PC-3 (cell line): ENCODE measurements around the gene AOAH. TPM values are rescaled to one million over a fixed set of nuclear protein-coding genes. Genes with fewer than 3 reads are reported as not detected.
A peak's percentile ranks its signal among the peaks of the same experiment; 100 is the strongest.

Source experiments
- ATAC-seq: fragments of 200-7000 bp; cut with Tn5 transposase; 2 replicates; pipeline ENCODE4 v1.9.1; 2020; ENCODE audit warnings: mild to moderate bottlenecking, moderate library complexity
- BruUV-seq: library from RNA; stranded (reverse); fragments of 400-500 nt; replicated peaks from 2 replicates; lab custom pipeline; 2021; lab: Mats Ljungman, UMichigan
- CTCF ChIA-PET: fragments of 300-600 bp; sonication (Branson Sonifier 250); formaldehyde crosslinking; loops from one replicate; lab custom pipeline; 2022; ENCODE audit warnings: antibody characterized with exemption; lab: Charles Lee
- POLR2A ChIA-PET: fragments of 300-600 bp; sonication (Branson Sonifier 250); formaldehyde crosslinking; loops from one replicate; lab custom pipeline; 2022; ENCODE audit warnings: antibody characterized with exemption; ENCODE audit not compliant: unreplicated experiment; lab: Charles Lee
- DNase-seq: peaks from one replicate; pipeline ENCODE4 v3.0.0-alpha.2; 2015
- H2AFZ ChIP-seq: fragments of 300-600 bp; sonication (generic); 2 replicates; pipeline ENCODE4 v1.6.0; 2016; ENCODE audit warnings: antibody characterized with exemption, low read length
- H3F3A ChIP-seq: fragments of 300-600 bp; sonication (generic); one replicate; pipeline ENCODE4 v1.6.0; 2017; ENCODE audit warnings: antibody characterized with exemption, low read length, control low read depth, mild to moderate bottlenecking; ENCODE audit not compliant: unreplicated experiment
- H3K27ac ChIP-seq: fragments of 300-600 bp; sonication (generic); 2 replicates; pipeline ENCODE4 v1.5.1; 2016; ENCODE audit warnings: mild to moderate bottlenecking, low read length
- H3K27me3 ChIP-seq: fragments of 300-600 bp; sonication (generic); 2 replicates; pipeline ENCODE4 v1.6.1; 2016; ENCODE audit warnings: low read length, mixed read lengths
- H3K36me3 ChIP-seq: fragments of 300-600 bp; sonication (generic); 2 replicates; pipeline ENCODE4 v1.6.1; 2016; ENCODE audit warnings: low read depth, mixed run types, low read length, mixed read lengths
- H3K4me1 ChIP-seq: fragments of 300-600 bp; sonication (generic); 2 replicates; pipeline ENCODE4 v1.5.1; 2016; ENCODE audit warnings: low read length; ENCODE audit not compliant: insufficient read depth
- H3K4me2 ChIP-seq: fragments of 300-600 bp; sonication (generic); 2 replicates; pipeline ENCODE4 v1.6.0; 2016; ENCODE audit warnings: low read length
- H3K4me3 ChIP-seq: fragments of 300-600 bp; sonication (generic); 2 replicates; pipeline ENCODE4 v1.5.1; 2016; ENCODE audit warnings: mild to moderate bottlenecking, low read length, mixed read lengths
- H3K79me2 ChIP-seq: fragments of 300-600 bp; sonication (generic); 2 replicates; pipeline ENCODE4 v1.6.1; 2017; ENCODE audit warnings: low read length, mixed read lengths
- H3K9ac ChIP-seq: fragments of 300-600 bp; sonication (generic); 2 replicates; pipeline ENCODE4 v1.6.0; 2016; ENCODE audit warnings: mild to moderate bottlenecking, low read length
- H3K9me2 ChIP-seq: fragments of 300-600 bp; sonication (generic); replicated peaks from 2 replicates; pipeline ENCODE4 v1.6.1; 2016; ENCODE audit warnings: mixed run types, low read length, mixed read lengths
- H3K9me3 ChIP-seq: fragments of 300-600 bp; sonication (generic); 2 replicates; pipeline ENCODE4 v1.6.1; 2016; ENCODE audit warnings: low read length, mixed read lengths
- H4K20me1 ChIP-seq: fragments of 300-600 bp; sonication (generic); 2 replicates; pipeline ENCODE4 v1.6.1; 2016; ENCODE audit warnings: low read length, mixed read lengths
- CTCF ChIP-seq: fragments of 300-600 bp; sonication (generic); conservative IDR thresholded peaks from 2 replicates; pipeline ENCODE4 v1.5.1; 2017; ENCODE audit warnings: antibody characterized with exemption, low read depth, mild to moderate bottlenecking, low read length
- EZH2 ChIP-seq: fragments of 300-600 bp; sonication (generic); IDR thresholded peaks from one replicate; pipeline ENCODE4 v1.6.1; 2017; ENCODE audit warnings: antibody characterized with exemption, mild to moderate bottlenecking, low read length; ENCODE audit not compliant: unreplicated experiment
- EZH2phosphoT487 ChIP-seq: fragments of 300-600 bp; sonication (generic); IDR thresholded peaks from 2 replicates; pipeline ENCODE4 v1.6.1; 2018; ENCODE audit warnings: mild to moderate bottlenecking, antibody characterized with exemption, low read length, borderline replicate concordance
- intact Hi-C: fragments of 100-400 bp; cut with micrococcal nuclease; formaldehyde crosslinking; loops from 2 replicates; pipeline ENCODE4 v1.9.0; 2023
- total RNA-seq: library from RNA; depleted of rRNA; stranded (reverse); fragments of >200 nt; gene quantifications from 2 replicates; pipeline ENCODE4 v1.2.3, GENCODE V29; 2014

The AOAH gene
- total RNA-seq, 1 experiment from 2014 or later = not detected

GRCh38 chr7:36644625-36645422 is 79.5 kb downstream of the AOAH start:
- peaks cover 7% of the 10 kb centered on the region; the same call in 1 of the 2 replicates for H3K27me3 ChIP-seq
- ATAC-seq = no peak
- no peak overlapping the region for H3K27ac ChIP-seq
- intact Hi-C loops = no loop called here
- H3K4me3 ChIP-seq = no peak overlapping the region
- TF ChIP-seq EZH2 = no peak
- TF ChIP-seq CTCF = no peak
- TF ChIP-seq EZH2phosphoT487 = no peak
- H3K36me3 ChIP-seq = no peaks in the 10 kb centered on the region
- H3K9me3 ChIP-seq = no peaks in the 10 kb centered on the region
- ChIA-PET CTCF (no interaction called here), POLR2A (no interaction called here)
- H2AFZ ChIP-seq = no peak overlapping the region
- no peaks in the 10 kb centered on the region for H3K79me2 ChIP-seq
- H4K20me1 ChIP-seq = no peaks in the 10 kb centered on the region
- no peaks in the 10 kb centered on the region for H3K9me2 ChIP-seq
- H3K4me1 ChIP-seq = peaks cover 8% of the 10 kb centered on the region; the same call in 1 of the 2 replicates
- H3F3A ChIP-seq = no peaks in the 10 kb centered on the region
- 0 out of 2 replicates have a peak overlapping the region, but pooled peaks have one; percentile 6 for H3K4me2 ChIP-seq
- DNase-seq = no peak
- no peak overlapping the region for H3K9ac ChIP-seq
- no TSS peak for BruUV-seq

- Histone ChIP-seq H3K27me3 (peaks cover 7% of the 10 kb centered on the region; the same call in 1 of the 2 replicates), H3K9me3 (no peaks in the 10 kb centered on the region), H3K27ac (no peak overlapping the region), H3K9me2 (no peaks in the 10 kb centered on the region), H4K20me1 (no peaks in the 10 kb centered on the region), H3K4me2 (no peak overlapping the region), H2AFZ (no peak overlapping the region), H3K79me2 (no peaks in the 10 kb centered on the region), H3K36me3 (no peaks in the 10 kb centered on the region), H3F3A (no peaks in the 10 kb centered on the region), H3K4me3 (no peak overlapping the region), H3K9ac (no peak overlapping the region), H3K4me1 (no peaks in the 10 kb centered on the region)
- no peak for ATAC-seq
- ChIA-PET CTCF (no interaction called here), POLR2A (no interaction called here)
- DNase-seq = no peak
- no TSS peak for BruUV-seq
- intact Hi-C loops = no loop called here
- TF ChIP-seq EZH2 = no peak
- TF ChIP-seq CTCF = no peak
- TF ChIP-seq EZH2phosphoT487 = no peak
These were observed 81.9 kb downstream of the AOAH start for GRCh38 chr7:36642414-36642813.

GRCh38 chr7:36642010-36642409 is 82.3 kb downstream of the AOAH start:
- H3K4me3 ChIP-seq = no peak overlapping the region
- no peak overlapping the region for H3K27ac ChIP-seq
- no TSS peak for BruUV-seq
- intact Hi-C loops = no loop called here
- no peak overlapping the region for H2AFZ ChIP-seq
- H3K27me3 ChIP-seq = peaks cover 7% of the 10 kb centered on the region; the same call in 1 of the 2 replicates
- no peaks in the 10 kb centered on the region for H3F3A ChIP-seq
- TF ChIP-seq CTCF (no peak), EZH2phosphoT487 (no peak), EZH2 (no peak)
- no peaks in the 10 kb centered on the region for H3K9me2 ChIP-seq
- ATAC-seq (no peak), DNase-seq (no peak)
- CTCF ChIA-PET = no interaction called here
- no peak overlapping the region for H3K4me2 ChIP-seq
- POLR2A ChIA-PET = no interaction called here
- H4K20me1 ChIP-seq = no peaks in the 10 kb centered on the region
- no peaks in the 10 kb centered on the region for H3K9me3 ChIP-seq
- no peaks in the 10 kb centered on the region for H3K4me1 ChIP-seq
- H3K79me2 ChIP-seq = no peaks in the 10 kb centered on the region
- H3K9ac ChIP-seq = no peak overlapping the region
- no peaks in the 10 kb centered on the region for H3K36me3 ChIP-seq
